Measurements from ENCODE around the gene WWC2. TPM values are rescaled to one million over a fixed set of nuclear protein-coding genes. Genes with fewer than 3 reads are reported as not detected.

The WWC2 gene
- total RNA-seq, 1 donor = 35.1 TPM

DNA sequence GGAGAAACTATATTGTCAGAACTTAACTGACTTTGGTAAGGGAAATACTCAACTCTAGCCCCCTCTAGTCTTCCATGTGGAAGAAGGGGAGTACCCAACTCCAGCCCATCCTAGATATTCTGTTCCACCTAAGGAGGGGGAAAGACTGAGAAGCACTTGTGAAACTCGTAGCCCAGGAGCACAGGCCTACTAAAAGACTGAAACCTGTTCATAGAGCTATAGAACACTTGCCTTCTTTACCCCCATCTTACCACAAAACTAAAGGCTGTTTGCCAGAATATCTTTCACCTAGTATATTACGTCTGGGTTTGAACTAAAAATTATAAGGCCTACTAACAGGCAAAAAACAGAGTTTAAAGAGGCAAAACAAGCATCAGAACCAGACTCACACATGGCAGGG is 205.5 kb downstream of the WWC2 start:
- TF ChIP-seq, protein P1, sequence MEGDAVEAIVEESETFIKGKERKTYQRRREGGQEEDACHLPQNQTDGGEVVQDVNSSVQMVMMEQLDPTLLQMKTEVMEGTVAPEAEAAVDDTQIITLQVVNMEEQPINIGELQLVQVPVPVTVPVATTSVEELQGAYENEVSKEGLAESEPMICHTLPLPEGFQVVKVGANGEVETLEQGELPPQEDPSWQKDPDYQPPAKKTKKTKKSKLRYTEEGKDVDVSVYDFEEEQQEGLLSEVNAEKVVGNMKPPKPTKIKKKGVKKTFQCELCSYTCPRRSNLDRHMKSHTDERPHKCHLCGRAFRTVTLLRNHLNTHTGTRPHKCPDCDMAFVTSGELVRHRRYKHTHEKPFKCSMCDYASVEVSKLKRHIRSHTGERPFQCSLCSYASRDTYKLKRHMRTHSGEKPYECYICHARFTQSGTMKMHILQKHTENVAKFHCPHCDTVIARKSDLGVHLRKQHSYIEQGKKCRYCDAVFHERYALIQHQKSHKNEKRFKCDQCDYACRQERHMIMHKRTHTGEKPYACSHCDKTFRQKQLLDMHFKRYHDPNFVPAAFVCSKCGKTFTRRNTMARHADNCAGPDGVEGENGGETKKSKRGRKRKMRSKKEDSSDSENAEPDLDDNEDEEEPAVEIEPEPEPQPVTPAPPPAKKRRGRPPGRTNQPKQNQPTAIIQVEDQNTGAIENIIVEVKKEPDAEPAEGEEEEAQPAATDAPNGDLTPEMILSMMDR (IDR thresholded peaks at IDR 0.05; ENCODE audit: extremely low read depth, low read depth, low read length) = no peak
- H3K4me1 ChIP-seq (ENCODE audit: insufficient read depth, low read length) = no peaks in the 10 kb centered on the region

DNA sequence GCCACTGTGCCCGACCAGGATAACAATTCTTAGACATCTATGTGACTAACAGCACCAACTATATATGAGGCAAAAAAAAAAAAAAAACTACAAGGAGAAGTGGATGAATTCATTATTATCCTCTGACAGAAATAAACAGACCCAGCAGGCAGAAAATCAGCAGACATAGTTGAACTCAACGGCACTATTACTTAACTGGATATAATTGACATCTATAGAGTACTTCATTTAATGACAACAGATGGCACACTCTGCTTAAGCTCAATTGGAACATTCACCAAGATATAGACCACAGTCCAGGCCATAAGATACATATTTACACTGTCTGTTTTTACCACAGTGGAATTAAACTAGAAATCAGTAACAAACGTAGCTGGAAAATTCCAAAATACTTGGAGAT is 207.8 kb downstream of the WWC2 start:
- TF ChIP-seq, protein P1 (IDR thresholded peaks at IDR 0.05; ENCODE audit: extremely low read depth, low read depth, low read length) = no peak

More for the DNA sequence above, 205.5 kb downstream of the WWC2 start:
- Histone ChIP-seq H3K27ac (ENCODE audit: low read depth, low read length) (no peak overlapping the region), H3K27me3 (ENCODE audit: insufficient read depth, low read length) (no peaks in the 10 kb centered on the region), H2AFZ (ENCODE audit: low read length) (no peak overlapping the region), H3K9me3 (ENCODE audit: low read depth, low read length) (no peaks in the 10 kb centered on the region), H3K4me3 (ENCODE audit: insufficient read depth, low read length) (no peak overlapping the region), H3K36me3 (ENCODE audit: insufficient read depth, low read length) (peaks cover 8% of the 10 kb centered on the region), H4K20me1 (ENCODE audit: insufficient read depth, low read length) (no peaks in the 10 kb centered on the region), H3K79me2 (ENCODE audit: insufficient read depth, low read length) (no peaks in the 10 kb centered on the region), H3K4me2 (ENCODE audit: insufficient read depth, low read length) (no peak overlapping the region)
- no peak for DNase-seq (ENCODE audit: insufficient read length, low spot score, missing footprints)

DNA sequence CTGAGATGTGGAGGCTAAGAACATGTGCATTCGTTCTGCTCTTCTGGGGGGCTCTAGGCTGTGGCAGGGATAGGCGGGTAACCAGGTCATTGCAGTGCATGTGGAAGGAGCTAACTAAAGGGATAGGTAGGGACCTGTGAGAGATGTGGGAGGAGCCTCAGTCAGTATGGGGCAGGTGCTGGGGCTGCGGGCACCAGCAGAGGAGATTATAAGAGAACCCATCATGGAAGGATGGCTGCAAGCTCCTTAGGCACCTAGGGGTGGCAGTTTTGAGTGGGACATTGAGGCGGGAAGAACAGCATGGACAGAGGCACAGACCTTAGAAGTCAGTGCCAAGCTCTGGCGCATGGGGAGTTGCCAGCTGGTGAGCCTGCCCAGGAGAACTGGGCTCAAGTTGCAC is 213.8 kb downstream of the WWC2 start:
- Histone ChIP-seq H3K36me3 (ENCODE audit: insufficient read depth, low read length) (peaks cover 21% of the 10 kb centered on the region), H3K27ac (ENCODE audit: low read depth, low read length) (no peak overlapping the region), H3K27me3 (ENCODE audit: insufficient read depth, low read length) (no peaks in the 10 kb centered on the region), H3K4me3 (ENCODE audit: insufficient read depth, low read length) (no peak overlapping the region), H2AFZ (ENCODE audit: low read length) (no peak overlapping the region), H3K9me3 (ENCODE audit: low read depth, low read length) (no peaks in the 10 kb centered on the region), H3K4me2 (ENCODE audit: insufficient read depth, low read length) (no peak overlapping the region), H4K20me1 (ENCODE audit: insufficient read depth, low read length) (no peaks in the 10 kb centered on the region), H3K79me2 (ENCODE audit: insufficient read depth, low read length) (no peaks in the 10 kb centered on the region), H3K4me1 (ENCODE audit: insufficient read depth, low read length) (no peaks in the 10 kb centered on the region)
- TF ChIP-seq, protein P1 (IDR thresholded peaks at IDR 0.05; ENCODE audit: extremely low read depth, low read depth, low read length) = no peak
- no peak for DNase-seq (ENCODE audit: insufficient read length, low spot score, missing footprints)

More for the DNA sequence above, 207.8 kb downstream of the WWC2 start:
- no peaks in the 10 kb centered on the region for H4K20me1 ChIP-seq (ENCODE audit: insufficient read depth, low read length)
- H3K4me2 ChIP-seq (ENCODE audit: insufficient read depth, low read length) = no peak overlapping the region
- H3K4me3 ChIP-seq (ENCODE audit: insufficient read depth, low read length) = no peak overlapping the region
- no peak overlapping the region for H2AFZ ChIP-seq (ENCODE audit: low read length)
- no peak overlapping the region for H3K27ac ChIP-seq (ENCODE audit: low read depth, low read length)
- no peaks in the 10 kb centered on the region for H3K27me3 ChIP-seq (ENCODE audit: insufficient read depth, low read length)
- no peaks in the 10 kb centered on the region for H3K9me3 ChIP-seq (ENCODE audit: low read depth, low read length)
- DNase-seq (ENCODE audit: insufficient read length, low spot score, missing footprints) = no peak
- H3K36me3 ChIP-seq (ENCODE audit: insufficient read depth, low read length) = peaks cover 4% of the 10 kb centered on the region
- no peaks in the 10 kb centered on the region for H3K4me1 ChIP-seq (ENCODE audit: insufficient read depth, low read length)
- no peaks in the 10 kb centered on the region for H3K79me2 ChIP-seq (ENCODE audit: insufficient read depth, low read length)

DNA sequence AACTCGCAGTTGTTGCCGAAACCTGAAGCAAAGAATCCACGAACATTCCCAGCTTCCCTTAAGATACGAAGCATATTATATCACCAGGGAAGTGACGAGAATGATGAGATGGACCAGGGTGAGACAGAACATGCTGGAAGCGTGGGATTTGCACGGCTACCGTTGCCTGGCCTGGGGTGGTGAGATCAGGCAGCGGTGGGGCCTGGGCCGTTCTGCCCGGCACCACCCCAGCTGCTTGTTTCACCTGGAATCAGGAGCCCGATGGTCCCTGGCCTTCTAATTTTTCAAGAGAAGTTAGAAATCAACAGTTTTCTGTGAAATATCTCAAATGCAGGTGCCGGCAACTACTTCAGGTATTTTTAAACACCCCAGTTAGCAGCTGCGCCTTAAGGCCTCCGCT is 215.3 kb downstream of the WWC2 start:
- Histone ChIP-seq H3K4me2 (ENCODE audit: insufficient read depth, low read length) (no peak overlapping the region), H3K9me3 (ENCODE audit: low read depth, low read length) (no peaks in the 10 kb centered on the region), H3K27ac (ENCODE audit: low read depth, low read length) (no peak overlapping the region), H3K4me3 (ENCODE audit: insufficient read depth, low read length) (no peak overlapping the region), H3K79me2 (ENCODE audit: insufficient read depth, low read length) (no peaks in the 10 kb centered on the region), H3K36me3 (ENCODE audit: insufficient read depth, low read length) (peaks cover 21% of the 10 kb centered on the region), H3K27me3 (ENCODE audit: insufficient read depth, low read length) (no peaks in the 10 kb centered on the region), H3K4me1 (ENCODE audit: insufficient read depth, low read length) (no peaks in the 10 kb centered on the region), H4K20me1 (ENCODE audit: insufficient read depth, low read length) (no peaks in the 10 kb centered on the region), H2AFZ (ENCODE audit: low read length) (no peak overlapping the region)
- TF ChIP-seq, protein P1 (IDR thresholded peaks at IDR 0.05; ENCODE audit: extremely low read depth, low read depth, low read length) = no peak
- no peak for DNase-seq (ENCODE audit: insufficient read length, low spot score, missing footprints)

Measured in osteoblast (primary cell).